Measurements from ENCODE around the gene ELFN1. TPM values are rescaled to one million over a fixed set of nuclear protein-coding genes. Genes with fewer than 3 reads are reported as not detected.

Gene ELFN1
- total and polyA plus RNA-seq, 8 donors = 0.19 to 4.3 (median 0.53) TPM; not detected in 1

GRCh38 chr7:1664711-1665548, 5.1 kb upstream of the ELFN1 start:
- intact Hi-C loops (cut with DNase I; ENCODE audit: low total_unique reads) = no loop called here
- TF ChIP-seq POLR2AphosphoS5 (IDR thresholded peaks at IDR 0.05) = no peak
- TF ChIP-seq, protein P1, sequence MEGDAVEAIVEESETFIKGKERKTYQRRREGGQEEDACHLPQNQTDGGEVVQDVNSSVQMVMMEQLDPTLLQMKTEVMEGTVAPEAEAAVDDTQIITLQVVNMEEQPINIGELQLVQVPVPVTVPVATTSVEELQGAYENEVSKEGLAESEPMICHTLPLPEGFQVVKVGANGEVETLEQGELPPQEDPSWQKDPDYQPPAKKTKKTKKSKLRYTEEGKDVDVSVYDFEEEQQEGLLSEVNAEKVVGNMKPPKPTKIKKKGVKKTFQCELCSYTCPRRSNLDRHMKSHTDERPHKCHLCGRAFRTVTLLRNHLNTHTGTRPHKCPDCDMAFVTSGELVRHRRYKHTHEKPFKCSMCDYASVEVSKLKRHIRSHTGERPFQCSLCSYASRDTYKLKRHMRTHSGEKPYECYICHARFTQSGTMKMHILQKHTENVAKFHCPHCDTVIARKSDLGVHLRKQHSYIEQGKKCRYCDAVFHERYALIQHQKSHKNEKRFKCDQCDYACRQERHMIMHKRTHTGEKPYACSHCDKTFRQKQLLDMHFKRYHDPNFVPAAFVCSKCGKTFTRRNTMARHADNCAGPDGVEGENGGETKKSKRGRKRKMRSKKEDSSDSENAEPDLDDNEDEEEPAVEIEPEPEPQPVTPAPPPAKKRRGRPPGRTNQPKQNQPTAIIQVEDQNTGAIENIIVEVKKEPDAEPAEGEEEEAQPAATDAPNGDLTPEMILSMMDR (IDR thresholded peaks at IDR 0.05) = peak in 5 of 7 experiments; percentile 6 to 68 (median 61)
- H3K9me3 ChIP-seq = no peaks in the 10 kb centered on the region

DNA sequence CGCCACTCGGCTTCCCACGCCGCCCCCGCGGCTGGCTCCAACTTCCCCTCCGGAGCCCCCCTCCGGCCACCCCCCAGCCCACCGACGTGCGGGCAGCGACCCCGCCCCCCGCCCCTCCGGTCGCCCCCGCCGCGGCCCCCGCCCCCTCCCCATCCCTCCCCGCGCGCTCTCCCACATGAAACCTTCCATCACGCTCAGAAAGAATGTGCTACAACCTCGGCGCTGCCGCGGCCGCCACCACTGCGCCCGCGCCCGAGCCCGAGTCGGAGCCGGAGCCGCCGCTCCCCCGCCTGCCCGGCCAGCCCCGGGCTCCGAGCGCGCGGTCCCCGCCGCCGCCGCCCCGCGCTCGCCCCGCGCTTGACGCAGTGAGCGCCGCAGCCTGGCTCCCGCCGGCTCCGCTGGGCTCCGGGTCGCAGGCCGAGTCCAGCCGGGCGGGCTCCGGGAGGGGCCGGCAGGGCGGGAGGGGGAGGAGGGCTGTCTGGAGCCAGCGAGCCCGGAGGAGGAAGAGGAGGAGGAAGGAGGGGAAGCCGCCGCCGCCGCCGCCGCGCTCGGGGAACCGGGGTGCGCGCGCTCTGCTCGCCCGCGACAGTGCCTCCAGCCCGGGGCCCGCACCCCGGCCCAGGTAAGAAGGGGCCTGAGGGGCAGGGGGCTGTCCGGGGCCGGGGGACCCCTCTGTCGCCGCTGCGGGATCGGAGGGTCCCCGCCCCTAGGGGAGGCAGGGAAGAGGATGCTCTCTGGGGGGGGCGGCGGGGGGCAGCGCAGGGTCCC, 4.3 kb upstream of the ELFN1 start:
- Histone ChIP-seq H3K4me3 (peak overlapping the region; percentile 53 to 58 (median 56)), H3K9me3 (no peaks in the 10 kb centered on the region), H3K27me3 (peaks cover 16 to 96% (median 85%) of the 10 kb centered on the region in 3 donors), H3K27ac (peak overlapping the region in 4 of 5 donors; percentile 23 to 54 (median 36)), H3K36me3 (no peaks in the 10 kb centered on the region), H3K4me1 (peaks cover 55 to 70% (median 68%) of the 10 kb centered on the region in 4 donors)
- WGBS, 5 donors = 0 to 4% (median 1%) methylated on average over 19 to 96 of the region's 98 CpGs
- intact Hi-C loops (cut with DNase I; ENCODE audit: low total_unique reads) = no loop called here
- peak in 1 of 2 donors; percentile 61 for DNase-seq
- TF ChIP-seq EP300 (IDR thresholded peaks at IDR 0.05) = no peak
- no peak for TF ChIP-seq POLR2A (IDR thresholded peaks at IDR 0.05)
- TF ChIP-seq, protein P1 (IDR thresholded peaks at IDR 0.05) = no peak
- no peak for TF ChIP-seq POLR2AphosphoS5 (IDR thresholded peaks at IDR 0.05)

More at GRCh38 chr7:1664711-1665548, 5.1 kb upstream of the ELFN1 start:
- Histone ChIP-seq H3K4me3 (peak overlapping the region; percentile 53 to 58 (median 56)), H3K27ac (peak overlapping the region in 4 of 5 donors; percentile 20 to 54 (median 34)), H3K36me3 (no peaks in the 10 kb centered on the region), H3K4me1 (peaks cover 47 to 62% (median 59%) of the 10 kb centered on the region in 4 donors), H3K27me3 (peaks cover 16 to 92% (median 77%) of the 10 kb centered on the region in 3 donors)
- peak; percentile 60 to 92 for DNase-seq
- WGBS, 5 donors = 1% methylated on average over 16 to 88 of the region's 95 CpGs

DNA sequence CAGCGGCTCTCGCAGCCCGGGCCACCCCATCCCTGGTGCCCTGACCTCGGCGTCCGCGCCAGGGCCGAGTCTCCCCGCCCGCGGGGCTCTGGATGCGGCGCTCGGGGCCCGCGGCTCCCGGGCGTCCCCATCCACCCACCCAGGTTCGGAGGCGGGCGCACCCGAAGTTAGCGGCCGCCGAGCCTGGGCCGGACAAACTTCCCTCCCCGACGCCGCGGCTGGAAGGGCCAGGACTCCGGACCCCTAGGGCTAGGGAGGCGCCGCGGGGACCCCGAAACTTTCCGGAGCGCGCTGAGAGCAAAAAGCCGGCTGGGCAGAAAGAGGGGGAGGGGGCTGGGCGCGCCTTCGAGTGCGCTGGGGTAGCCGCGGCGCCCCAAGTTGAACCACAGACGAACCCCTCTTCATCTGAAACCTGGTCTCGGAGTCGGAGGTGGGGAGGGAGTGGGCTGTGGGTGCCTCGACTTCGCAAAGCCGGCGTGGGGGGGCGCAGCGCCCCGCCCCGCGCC, 3.7 kb upstream of the ELFN1 start:
- H3K4me3 ChIP-seq = peak overlapping the region; percentile 53 to 58 (median 56)
- TF ChIP-seq POLR2A (IDR thresholded peaks at IDR 0.05) (no peak), POLR2AphosphoS5 (IDR thresholded peaks at IDR 0.05) (no peak)
- H3K27me3 ChIP-seq = peaks cover 17 to 100% (median 91%) of the 10 kb centered on the region in 3 donors
- H3K36me3 ChIP-seq = no peaks in the 10 kb centered on the region
- peak overlapping the region in 4 of 5 donors; percentile 19 to 42 (median 22) for H3K27ac ChIP-seq
- H3K4me1 ChIP-seq = peaks cover 56 to 72% (median 70%) of the 10 kb centered on the region in 4 donors
- no peaks in the 10 kb centered on the region for H3K9me3 ChIP-seq
- intact Hi-C loops (cut with DNase I; ENCODE audit: low total_unique reads) = no loop called here
- WGBS, 5 donors = 0 to 2% (median 1%) methylated on average over 11 to 58 of the region's 58 CpGs
- DNase-seq = peak in 1 of 2 donors; percentile 36

GRCh38 chr7:1666823-1667565, 3.1 kb upstream of the ELFN1 start:
- Histone ChIP-seq H3K4me1 (peaks cover 56 to 72% (median 70%) of the 10 kb centered on the region in 4 donors), H3K27ac (peak overlapping the region in 2 of 5 donors; percentile 19 to 22), H3K4me3 (peak overlapping the region; percentile 53 to 58 (median 56)), H3K9me3 (no peaks in the 10 kb centered on the region), H3K36me3 (no peaks in the 10 kb centered on the region), H3K27me3 (peaks cover 21 to 100% (median 97%) of the 10 kb centered on the region in 3 donors)
- DNase-seq = peak in 1 of 2 donors; percentile 56
- TF ChIP-seq EP300 (IDR thresholded peaks at IDR 0.05) = no peak
- TF ChIP-seq, protein P1 (IDR thresholded peaks at IDR 0.05) = no peak
- TF ChIP-seq POLR2A (IDR thresholded peaks at IDR 0.05) = no peak
- 1 to 2% (median 2%) methylated on average over 30 to 70 of the region's 70 CpGs for WGBS, 5 donors
- intact Hi-C loops (cut with DNase I; ENCODE audit: low total_unique reads) = no loop called here
